Retina (tissue), 1 donor: ENCODE data around the gene IL1RL2.

Source experiments
- DNase-seq: peaks from one replicate; pipeline ENCODE4 v3.0.0-alpha.2; 2016

The IL1RL2 gene

DNA sequence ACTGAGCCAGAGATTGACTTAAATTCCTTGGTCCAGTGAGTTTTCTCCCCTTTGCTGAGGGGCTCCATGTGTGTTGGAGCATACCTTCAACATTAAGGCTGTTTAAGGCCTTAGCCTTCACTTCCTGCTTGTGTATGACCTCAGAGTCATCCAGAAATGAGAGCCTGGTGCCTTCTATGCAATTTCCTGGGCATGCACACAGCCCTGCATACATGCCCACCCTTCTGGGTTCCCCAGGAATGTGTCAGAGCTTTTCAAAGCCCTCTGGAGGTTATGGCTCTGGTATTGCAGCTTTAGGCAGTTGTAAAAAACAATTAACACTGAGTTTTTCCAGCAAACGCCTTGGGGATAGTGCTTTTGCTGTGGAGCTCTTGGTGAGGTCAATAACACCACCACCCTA lies 27.5 kb upstream of the IL1RL2 start:
- no peak for DNase-seq

- no peak for DNase-seq
Measured at GRCh38 chr2:102166189-102166845, 20.5 kb upstream of the IL1RL2 start.

- DNase-seq, result no peak
Measured at GRCh38 chr2:102168026-102168771, 18.6 kb upstream of the IL1RL2 start.

GRCh38 chr2:102171946-102172345 lies 14.9 kb upstream of the IL1RL2 start:
- DNase-seq, result no peak

DNA sequence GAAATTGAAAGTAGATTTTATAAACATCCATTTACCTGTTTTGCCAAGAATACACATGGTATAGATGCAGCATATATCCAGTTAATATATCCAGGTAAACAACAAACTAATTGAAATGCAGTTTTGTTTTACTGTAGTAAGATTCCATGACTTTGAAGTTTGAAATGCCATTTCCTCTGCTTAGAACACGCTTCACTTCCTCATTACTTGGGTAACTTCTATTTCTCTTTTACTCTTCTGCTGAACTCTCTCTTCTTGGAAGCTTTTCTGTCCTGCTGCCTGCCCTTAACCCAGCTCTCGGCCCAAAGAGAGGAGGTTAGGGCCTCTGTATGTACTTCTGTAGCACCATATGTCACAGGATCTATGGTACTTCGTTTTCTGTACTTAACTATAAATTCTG lies 14.1 kb upstream of the IL1RL2 start:
- DNase-seq, result no peak

DNA sequence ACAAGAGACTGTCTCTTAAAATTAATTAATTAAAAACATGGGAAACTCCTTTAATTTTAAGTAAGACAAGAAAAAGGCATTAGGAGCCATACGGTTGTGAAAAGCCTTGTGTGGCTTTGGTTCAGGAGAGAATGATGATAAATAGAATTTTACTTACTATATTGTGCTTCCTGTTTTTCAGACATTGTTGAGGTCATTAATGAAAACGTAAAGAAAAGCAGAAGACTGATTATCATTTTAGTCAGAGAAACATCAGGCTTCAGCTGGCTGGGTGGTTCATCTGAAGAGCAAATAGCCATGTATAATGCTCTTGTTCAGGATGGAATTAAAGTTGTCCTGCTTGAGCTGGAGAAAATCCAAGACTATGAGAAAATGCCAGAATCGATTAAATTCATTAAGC lies 10.7 kb upstream of the IL1RL2 start:
- no peak for DNase-seq

DNA sequence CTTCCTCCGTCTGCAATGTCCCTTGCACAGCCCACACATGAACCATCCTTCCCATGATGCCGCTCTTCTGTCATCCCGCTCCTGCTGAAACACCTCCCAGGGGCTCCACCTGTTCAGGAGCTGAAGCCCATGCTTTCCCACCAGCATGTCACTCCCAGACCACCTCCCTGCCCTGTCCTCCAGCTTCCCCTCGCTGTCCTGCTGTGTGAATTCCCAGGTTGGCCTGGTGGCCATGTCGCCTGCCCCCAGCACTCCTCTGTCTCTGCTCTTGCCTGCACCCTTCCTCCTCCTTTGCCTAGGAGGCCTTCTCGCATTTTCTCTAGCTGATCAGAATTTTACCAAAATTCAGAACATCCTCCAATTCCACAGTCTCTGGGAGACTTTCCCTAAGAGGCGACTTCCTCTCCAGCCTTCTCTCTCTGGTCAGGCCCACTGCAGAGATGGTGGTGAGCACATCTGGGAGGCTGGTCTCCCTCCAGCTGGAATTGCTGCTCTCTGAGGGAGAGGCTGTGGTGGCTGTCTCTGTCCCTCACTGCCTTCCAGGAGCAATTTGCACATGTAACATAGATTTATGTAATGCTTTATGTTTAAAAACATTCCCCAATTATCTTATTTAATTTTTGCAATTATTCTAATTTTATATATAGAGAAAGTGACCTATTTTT lies 8.9 kb upstream of the IL1RL2 start:
- DNase-seq, result no peak

DNA sequence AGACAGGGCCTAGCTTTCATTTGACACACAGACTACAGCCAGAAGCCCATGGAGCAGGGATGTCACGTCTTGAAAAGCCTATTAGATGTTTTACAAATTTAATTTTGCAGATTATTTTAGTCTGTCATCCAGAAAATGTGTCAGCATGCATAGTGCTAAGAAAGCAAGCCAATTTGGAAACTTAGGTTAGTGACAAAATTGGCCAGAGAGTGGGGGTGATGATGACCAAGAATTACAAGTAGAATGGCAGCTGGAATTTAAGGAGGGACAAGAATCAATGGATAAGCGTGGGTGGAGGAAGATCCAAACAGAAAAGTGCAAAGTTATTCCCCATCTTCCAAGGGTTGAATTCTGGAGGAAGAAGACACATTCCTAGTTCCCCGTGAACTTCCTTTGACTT lies 7.8 kb upstream of the IL1RL2 start:
- DNase-seq, result no peak

DNA sequence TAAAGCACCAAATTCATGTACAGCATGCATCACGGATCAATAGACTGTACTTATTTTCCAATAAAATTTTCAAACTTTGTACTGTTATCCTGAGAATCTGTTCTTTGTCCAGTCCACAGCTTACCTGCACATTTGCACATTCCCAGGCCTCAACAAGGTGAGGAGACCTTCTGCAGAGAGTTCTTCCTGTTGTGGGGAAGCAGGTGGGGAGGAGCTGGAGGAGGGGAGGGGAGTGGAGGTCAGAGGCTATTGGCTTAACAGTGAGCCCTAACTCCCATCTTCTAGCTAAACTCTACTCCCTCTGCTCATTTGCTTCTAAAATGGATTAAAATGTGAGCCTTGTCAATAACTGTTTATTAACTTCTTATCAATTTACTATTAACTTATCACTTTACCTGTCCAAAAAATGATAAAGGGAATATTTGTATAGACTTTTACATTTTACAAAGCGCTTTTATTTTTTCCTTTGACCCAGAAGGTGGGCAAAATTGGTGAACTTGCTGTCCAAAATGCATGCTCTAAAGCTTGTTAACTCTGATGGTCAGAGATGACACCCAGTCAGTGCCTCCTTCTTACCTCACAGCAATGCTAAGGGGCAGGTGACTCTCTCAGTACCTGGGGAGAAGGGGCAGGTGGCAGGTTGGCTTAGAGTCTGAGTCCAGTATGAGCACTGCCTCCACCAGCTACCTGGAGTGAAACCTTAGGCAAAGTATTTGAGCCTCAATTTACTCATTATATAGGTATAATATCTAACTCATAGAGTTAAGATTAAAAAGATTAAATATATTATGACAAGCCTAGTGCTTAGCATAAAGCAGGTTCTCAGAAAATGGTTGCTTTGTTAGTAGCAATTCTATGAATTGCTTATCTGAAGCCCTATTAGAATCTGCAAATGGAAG lies 6.8 kb upstream of the IL1RL2 start:
- DNase-seq, result no peak

DNA sequence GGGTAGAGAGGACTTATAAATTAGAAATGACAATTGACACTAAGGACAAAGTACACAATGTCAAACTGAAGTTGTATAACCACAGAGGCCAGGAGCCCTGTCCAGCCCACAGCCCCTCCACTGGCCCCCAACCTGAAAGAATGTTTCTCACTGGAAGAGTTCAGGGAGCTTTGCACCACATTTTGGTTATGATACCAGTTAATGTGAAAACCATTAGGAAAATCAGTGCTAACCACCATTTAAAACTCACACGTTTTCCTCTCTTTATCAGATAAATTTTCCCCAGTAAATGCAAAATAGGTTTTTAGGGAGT lies 6.2 kb upstream of the IL1RL2 start:
- DNase-seq, result no peak

DNA sequence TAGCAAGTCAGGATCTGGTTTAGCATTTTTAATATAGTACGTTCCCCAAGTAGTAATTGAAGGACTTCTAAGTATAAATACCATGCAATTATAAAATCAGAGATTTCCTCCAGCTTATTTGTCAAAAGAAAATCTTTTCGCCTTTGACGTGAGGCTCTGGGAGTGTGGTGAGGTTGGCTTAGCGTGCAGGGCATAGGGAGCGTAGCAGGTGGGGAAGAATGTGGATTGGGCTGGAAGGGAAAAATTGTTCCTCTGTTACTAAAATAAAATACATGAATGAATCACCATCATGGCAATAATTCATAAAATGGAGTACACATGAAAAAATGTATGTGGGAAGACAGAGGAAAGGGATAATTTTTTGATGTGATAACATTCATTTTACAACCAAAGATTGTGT lies 5.4 kb upstream of the IL1RL2 start:
- DNase-seq, result no peak

DNA sequence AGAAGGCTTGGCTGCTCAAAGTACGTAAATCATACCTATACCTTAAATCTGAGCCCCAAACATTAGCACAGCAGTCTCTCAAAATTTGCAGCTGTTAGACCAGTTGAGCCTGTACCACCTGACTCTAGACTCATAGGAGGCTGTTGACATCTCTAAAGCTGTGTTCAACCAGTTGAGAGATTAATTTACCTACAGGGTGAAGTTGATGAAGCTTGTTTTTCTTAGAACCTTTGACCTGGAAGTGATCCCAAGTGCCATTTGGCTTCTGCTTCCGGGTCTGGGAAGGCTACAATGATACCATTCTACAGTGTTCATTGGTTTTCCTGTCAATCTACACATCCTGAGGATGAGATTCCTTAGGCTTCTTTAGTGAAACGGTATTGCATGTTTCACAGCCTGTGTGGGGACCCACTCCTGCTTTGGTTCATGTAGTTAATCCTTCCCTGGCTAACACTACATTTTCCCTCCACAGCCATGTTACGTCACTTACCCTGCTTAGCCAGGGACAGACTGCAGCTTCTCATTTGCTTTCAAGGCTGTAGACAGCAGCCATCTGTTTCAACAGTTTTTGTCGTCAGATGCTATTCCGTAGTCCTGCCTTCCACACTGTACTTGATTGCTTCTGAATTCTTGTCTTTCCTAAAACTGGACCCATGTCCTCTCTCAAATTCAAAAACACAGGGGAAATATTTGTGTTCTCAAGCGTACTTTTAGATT lies 4.7 kb upstream of the IL1RL2 start:
- DNase-seq, result no peak

- DNase-seq, result no peak
Measured at GRCh38 chr2:102184018-102184417, 2.8 kb upstream of the IL1RL2 start.

DNA sequence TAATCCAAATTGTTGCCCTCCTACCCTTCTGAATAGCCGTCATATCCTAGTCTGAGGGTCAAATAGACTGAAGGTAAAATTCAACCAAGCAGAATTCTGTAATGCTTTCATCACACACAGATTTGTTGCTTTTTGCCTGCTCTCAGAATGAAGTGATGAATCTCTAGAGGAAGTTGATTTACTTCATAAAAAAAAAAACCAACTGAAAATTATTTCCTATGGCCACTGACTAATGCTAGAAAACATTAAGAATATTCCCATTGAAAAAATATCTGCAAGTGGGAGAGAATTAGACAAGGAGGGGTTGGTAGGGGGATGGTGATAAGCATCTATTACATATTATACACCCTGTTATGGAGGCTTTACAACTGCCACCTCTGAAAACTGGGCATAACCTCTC lies 2.3 kb upstream of the IL1RL2 start:
- no peak for DNase-seq

- DNase-seq, result no peak
Measured at GRCh38 chr2:102185347-102185746, 1.5 kb upstream of the IL1RL2 start.

GRCh38 chr2:102187496-102188150 lies 800 bp downstream of the IL1RL2 start:
- peak; percentile 81 for DNase-seq

DNA sequence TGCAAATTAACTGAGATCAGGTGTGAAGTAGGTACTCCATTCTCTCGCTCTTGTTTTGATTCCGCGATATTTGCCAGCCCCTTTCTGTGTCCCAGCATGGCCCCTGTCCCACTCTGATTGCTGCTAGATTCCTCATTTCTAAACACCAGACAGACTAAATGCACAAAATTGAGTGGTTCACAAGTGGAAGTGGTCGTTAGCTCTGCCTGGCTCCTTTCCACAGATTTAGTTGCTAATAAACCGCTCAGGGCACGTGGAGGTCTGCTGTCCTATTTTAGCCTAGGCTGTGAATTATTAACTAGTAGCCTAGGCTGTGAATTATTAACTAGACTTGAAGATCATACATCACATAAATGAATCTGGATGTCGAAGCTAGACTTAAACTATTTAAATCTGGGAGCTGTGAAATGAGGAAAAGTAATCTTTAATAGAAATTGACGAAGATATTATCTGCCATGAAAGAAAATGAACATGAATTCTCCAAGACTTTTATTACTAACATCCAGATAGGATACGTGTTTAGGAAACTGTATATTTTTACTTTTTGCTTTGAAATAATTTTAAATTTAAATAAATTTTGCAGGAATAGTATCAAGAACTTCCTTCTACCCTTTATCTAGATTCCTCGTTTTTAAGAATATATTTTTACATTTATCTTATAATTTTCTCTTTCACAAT lies 3.7 kb downstream of the IL1RL2 start:
- DNase-seq, result peak; percentile 6

DNA sequence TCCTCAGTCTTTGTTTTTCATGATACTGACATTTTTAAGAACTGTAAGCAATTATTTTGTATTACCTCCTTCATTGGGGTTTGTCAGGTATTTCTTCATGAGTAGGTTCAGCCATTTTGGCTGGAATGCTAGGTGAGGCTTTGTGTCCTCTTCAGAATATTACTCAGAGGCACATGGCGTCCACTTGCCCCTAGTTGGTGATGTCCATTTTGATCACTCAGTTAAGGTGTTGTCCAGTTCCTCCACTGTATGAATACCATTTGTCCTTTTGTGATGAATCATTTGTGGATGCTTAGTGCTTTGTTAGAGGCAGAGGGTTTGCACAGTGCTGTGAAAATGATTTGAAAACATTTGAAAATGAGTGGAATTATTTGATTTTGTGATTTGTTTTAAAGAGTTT lies 4.7 kb downstream of the IL1RL2 start:
- no peak for DNase-seq

- DNase-seq, result no peak
Measured at GRCh38 chr2:102193074-102193473, 6.3 kb downstream of the IL1RL2 start.

- no peak for DNase-seq
Measured at GRCh38 chr2:102194609-102195268, 7.9 kb downstream of the IL1RL2 start.
